ENCODE results near the gene APEH.

APEH gene

GRCh38 chr3:49650637-49651036 is 23.5 kb upstream of the APEH start:
- DNase-seq (ENCODE audit: low read depth) = no peak

GRCh38 chr3:49652218-49652902 is 21.8 kb upstream of the APEH start:
- no peak for DNase-seq (ENCODE audit: low read depth)

GRCh38 chr3:49652903-49653415 is 21.2 kb upstream of the APEH start:
- DNase-seq (ENCODE audit: low read depth) = no peak

- DNase-seq (ENCODE audit: low read depth) = no peak
Observed at GRCh38 chr3:49653621-49654020, 20.5 kb upstream of the APEH start.

GRCh38 chr3:49654176-49654825 is 19.9 kb upstream of the APEH start:
- no peak for DNase-seq (ENCODE audit: low read depth)

GRCh38 chr3:49654955-49655556 is 19.1 kb upstream of the APEH start:
- no peak for DNase-seq (ENCODE audit: low read depth)

- DNase-seq (ENCODE audit: low read depth) = no peak
Observed at GRCh38 chr3:49655731-49656285, 18.3 kb upstream of the APEH start.

GRCh38 chr3:49656541-49657112 is 17.5 kb upstream of the APEH start:
- DNase-seq (ENCODE audit: low read depth) = no peak

- DNase-seq (ENCODE audit: low read depth) = no peak
Observed at GRCh38 chr3:49657208-49657915, 16.8 kb upstream of the APEH start.

GRCh38 chr3:49658711-49659110 is 15.4 kb upstream of the APEH start:
- no peak for DNase-seq (ENCODE audit: low read depth)

- no peak for DNase-seq (ENCODE audit: low read depth)
Observed at GRCh38 chr3:49659756-49660155, 14.4 kb upstream of the APEH start.

- peak; percentile 56 for DNase-seq (ENCODE audit: low read depth)
Observed at GRCh38 chr3:49661281-49661680, 12.9 kb upstream of the APEH start.

GRCh38 chr3:49662021-49662420 is 12.1 kb upstream of the APEH start:
- DNase-seq (ENCODE audit: low read depth) = no peak

GRCh38 chr3:49662720-49663413 is 11.3 kb upstream of the APEH start:
- DNase-seq (ENCODE audit: low read depth) = no peak

- DNase-seq (ENCODE audit: low read depth) = no peak
Observed at GRCh38 chr3:49663831-49664230, 10.3 kb upstream of the APEH start.

GRCh38 chr3:49664300-49664699 is 9.9 kb upstream of the APEH start:
- DNase-seq (ENCODE audit: low read depth) = no peak

GRCh38 chr3:49665822-49666519 is 8.2 kb upstream of the APEH start:
- DNase-seq (ENCODE audit: low read depth) = no peak

GRCh38 chr3:49666592-49666991 is 7.6 kb upstream of the APEH start:
- DNase-seq (ENCODE audit: low read depth) = no peak

GRCh38 chr3:49667701-49668413 is 6.3 kb upstream of the APEH start:
- no peak for DNase-seq (ENCODE audit: low read depth)

- peak; percentile 16 for DNase-seq (ENCODE audit: low read depth)
Observed at GRCh38 chr3:49668414-49668797, 5.7 kb upstream of the APEH start.
